Activated T-helper 1 cell treated with anti-CD3 and anti-CD28 coated beads, Interleukin-12 subunit alpha, Interleukin-12 subunit beta, Interleukin-2, Interleukin-4 antibody, amounts not matched to agents 30 ng/mL and 10 ng/mL and 1 ng/mL, durations not matched to agents 14 hours and 24 hours and 36 hours (primary cell): ENCODE results near the gene HABP2. TPM values are rescaled to one million over a fixed set of nuclear protein-coding genes. Genes with fewer than 3 reads are reported as not detected.

Experiments used
- DNase-seq: peaks from one replicate; pipeline ENCODE4 v3.0.0; 2021; ENCODE audit warnings: low spot score
- H3K27ac Mint-ChIP-seq: one replicate; pipeline ENCODE4 v1.8.0; 2021; ENCODE audit warnings: mild to moderate bottlenecking, mixed read lengths
- H3K27me3 Mint-ChIP-seq: one replicate; pipeline ENCODE4 v1.8.0; 2022; ENCODE audit warnings: mild to moderate bottlenecking, moderate library complexity, mixed read lengths; ENCODE audit not compliant: insufficient read depth
- H3K36me3 Mint-ChIP-seq: one replicate; pipeline ENCODE4 v1.8.0; 2021; ENCODE audit warnings: low read depth, mixed read lengths
- H3K4me1 Mint-ChIP-seq: one replicate; pipeline ENCODE4 v1.8.0; 2021; ENCODE audit warnings: low read depth, mixed read lengths
- H3K4me3 Mint-ChIP-seq: one replicate; pipeline ENCODE4 v1.8.0; 2021; ENCODE audit warnings: mild to moderate bottlenecking, moderate library complexity, mixed read lengths
- H3K9me3 Mint-ChIP-seq: one replicate; pipeline ENCODE4 v1.8.0; 2021; ENCODE audit warnings: mixed read lengths
- intact Hi-C: fragments of 100-400 bp; cut with micrococcal nuclease; formaldehyde crosslinking; loops from one replicate; pipeline ENCODE4 v1.15.1; 2024
- total RNA-seq: library from RNA; stranded (reverse); gene quantifications from 2 replicates; pipeline ENCODE4 v1.2.3, GENCODE V29; 2022

The HABP2 gene
- total RNA-seq, 1 donor from 2014 or later, result not detected

DNA sequence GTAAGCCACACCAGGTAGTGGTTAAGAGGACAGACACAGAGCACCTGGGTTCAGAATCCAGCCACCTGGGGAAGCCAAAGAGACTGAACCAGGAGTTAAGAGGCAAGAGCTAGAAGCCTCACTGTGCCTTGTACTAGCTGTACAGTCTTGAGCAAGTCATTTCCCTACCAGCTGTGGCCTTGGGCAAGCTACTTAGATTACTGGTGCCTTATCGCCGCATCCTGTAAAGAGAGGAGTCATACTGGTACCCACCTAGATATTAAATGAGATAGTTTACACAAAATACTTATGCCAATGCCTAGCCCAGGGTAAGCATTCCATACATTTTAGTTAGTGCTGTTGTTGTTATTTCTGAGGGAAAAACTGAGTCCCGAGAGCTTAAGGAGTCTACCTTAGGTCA lies 47.7 kb downstream of the HABP2 start:
- Mint-ChIP-seq H3K4me3 (no peak overlapping the region), H3K27me3 (peaks cover 3% of the 10 kb centered on the region), H3K27ac (no peak overlapping the region), H3K36me3 (no peaks in the 10 kb centered on the region), H3K9me3 (no peaks in the 10 kb centered on the region), H3K4me1 (no peaks in the 10 kb centered on the region)
- intact Hi-C loops, result no loop called here
- DNase-seq, result no peak

DNA sequence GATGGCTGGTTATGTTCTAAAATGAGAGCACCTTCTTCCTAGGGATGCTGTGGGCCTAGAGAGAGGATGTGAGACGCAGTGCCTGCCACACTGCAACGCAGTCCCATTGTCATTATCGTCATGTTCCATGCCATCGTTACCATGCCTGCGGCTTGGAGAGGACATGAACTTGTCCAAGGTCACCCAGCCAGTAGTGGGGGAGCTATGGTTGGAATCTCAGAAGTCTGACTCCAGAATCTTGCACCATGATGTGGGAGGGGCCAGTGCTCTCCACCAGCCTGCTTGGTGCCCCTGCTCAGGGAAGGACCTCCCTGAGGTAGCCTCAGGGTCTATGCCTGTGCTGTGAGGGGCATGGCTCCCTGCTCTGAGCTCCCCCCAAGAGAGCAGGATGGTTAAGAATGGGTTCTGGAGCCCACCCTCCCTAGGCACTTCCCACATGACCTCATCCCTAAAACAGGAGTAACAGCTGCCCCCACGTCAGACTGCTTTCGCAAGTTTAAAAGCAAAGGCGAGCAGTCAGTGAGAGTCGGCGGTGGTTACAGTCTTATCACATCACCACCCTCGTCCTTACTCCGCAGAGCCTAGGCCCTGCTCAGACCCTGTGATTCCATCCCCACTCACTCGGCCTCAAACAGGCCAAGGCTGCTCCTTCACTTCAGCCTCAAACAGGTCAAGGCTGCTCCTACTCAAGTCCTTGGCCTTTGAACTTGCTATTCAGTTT lies 50.4 kb downstream of the HABP2 start:
- H3K4me3 Mint-ChIP-seq, result no peak overlapping the region
- H3K4me1 Mint-ChIP-seq, result no peaks in the 10 kb centered on the region
- no peak overlapping the region for H3K27ac Mint-ChIP-seq
- H3K27me3 Mint-ChIP-seq, result peaks cover 3% of the 10 kb centered on the region
- H3K9me3 Mint-ChIP-seq, result no peaks in the 10 kb centered on the region
- no peak for DNase-seq
- intact Hi-C loops, result no loop called here
- H3K36me3 Mint-ChIP-seq, result no peaks in the 10 kb centered on the region

- Mint-ChIP-seq H3K27ac (no peak overlapping the region), H3K4me3 (no peak overlapping the region), H3K4me1 (no peaks in the 10 kb centered on the region), H3K9me3 (no peaks in the 10 kb centered on the region), H3K27me3 (peaks cover 4% of the 10 kb centered on the region), H3K36me3 (no peaks in the 10 kb centered on the region)
- intact Hi-C loops, result no loop called here
- DNase-seq, result no peak
These were observed 51.7 kb downstream of the HABP2 start for GRCh38 chr10:113604572-113604971.

DNA sequence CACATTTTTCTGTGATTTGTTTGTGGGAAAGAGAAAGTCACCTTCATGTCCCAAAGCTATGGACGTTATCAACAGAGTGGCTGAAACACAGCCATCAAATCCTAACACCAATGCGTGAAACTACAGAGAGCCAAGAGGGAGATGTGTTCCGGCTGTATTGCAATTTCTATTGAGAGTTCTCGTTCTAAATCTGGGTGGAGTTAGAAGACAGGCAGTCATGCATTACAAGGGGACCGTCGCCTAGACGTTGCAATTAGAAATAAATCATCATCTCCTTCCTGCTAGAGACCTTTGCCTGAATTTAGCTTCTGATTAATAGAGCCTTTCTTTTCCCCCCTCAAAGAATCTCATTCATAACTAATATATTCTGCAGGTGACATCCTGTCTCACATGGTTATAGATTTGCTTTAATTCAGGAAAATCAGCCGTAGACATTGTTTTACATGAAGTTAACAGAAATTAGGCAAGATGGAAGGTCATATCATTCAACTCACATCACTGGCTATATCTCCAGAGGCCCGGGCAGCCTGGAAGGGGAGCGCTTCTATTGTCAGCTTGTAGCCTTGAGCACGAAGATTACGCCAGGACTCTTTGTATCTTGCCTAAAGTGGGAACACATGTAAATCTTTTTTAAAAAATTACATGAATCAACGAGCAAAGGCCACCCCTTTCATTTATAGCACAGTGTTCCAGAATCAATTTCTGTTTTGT lies 52.6 kb downstream of the HABP2 start:
- Mint-ChIP-seq H3K27me3 (peaks cover 7% of the 10 kb centered on the region), H3K4me1 (no peaks in the 10 kb centered on the region), H3K4me3 (no peak overlapping the region), H3K27ac (no peak overlapping the region), H3K36me3 (no peaks in the 10 kb centered on the region), H3K9me3 (no peaks in the 10 kb centered on the region)
- DNase-seq, result no peak
- intact Hi-C loops, result no loop called here

DNA sequence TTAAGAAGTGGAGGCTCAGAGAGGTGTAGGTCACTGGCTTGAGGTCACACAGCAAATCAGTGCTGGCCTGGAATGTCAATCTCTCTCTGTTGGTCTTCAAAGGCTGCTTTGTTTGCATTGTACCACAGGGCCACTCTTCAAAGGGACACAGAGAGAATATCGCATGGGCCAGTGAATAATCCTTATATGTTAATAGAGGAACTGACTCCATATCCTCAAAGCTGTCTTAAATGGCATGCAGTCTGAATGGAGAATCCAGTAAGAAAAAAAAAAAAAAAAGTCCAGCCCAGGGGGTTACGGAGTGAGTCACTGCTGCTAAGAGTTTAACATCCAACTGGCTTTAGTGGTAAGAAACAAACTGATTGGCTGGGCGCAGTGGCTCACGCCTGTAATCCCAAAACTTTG lies 56.9 kb downstream of the HABP2 start:
- H3K4me3 Mint-ChIP-seq, result no peak overlapping the region

DNA sequence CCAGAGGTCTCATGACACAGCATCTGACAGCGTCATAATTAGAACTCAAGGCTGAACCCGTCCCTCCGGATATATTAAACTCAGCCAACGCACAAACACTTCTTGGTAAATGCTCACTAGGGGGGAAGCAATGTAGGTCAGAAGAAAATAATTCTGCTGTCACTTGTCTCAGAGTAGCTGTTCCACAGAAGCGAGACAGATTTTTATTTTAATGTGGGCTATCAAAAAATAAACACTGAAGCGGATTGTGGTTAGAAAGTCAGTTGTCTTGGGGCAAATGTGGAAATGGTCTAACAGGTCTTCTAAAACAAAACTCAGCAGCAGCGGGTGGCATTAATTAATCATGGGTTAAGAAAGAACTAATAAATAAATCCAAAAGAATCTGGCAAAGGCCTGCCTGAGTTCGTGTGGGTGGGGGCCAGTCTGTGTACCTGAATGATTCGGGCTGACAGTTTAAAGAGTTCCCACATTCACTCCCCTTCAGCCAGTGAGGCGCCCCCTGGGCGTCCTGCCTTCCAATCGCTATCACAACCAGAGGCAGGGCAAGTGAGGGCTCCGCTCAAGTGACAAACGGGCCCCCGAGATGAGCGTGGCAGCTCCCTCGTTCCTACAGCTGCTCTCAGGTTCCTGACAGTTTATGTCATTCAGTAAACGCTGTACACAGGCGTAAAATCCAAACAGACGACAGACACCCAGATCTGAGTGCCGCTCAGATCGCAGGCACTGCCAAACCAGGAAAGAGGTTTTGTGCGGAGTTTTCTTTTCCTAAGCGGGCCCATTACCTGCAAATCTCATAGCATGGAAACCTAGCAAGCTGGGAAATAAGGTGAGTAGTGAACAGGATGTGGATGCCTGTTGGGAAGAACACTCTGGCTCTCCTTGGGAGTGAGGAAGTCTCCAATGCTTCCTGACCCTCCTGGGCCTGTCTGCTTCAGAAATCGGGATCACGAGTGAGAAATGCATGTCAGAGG lies 58.1 kb downstream of the HABP2 start:
- intact Hi-C loops, result no loop called here
- H3K36me3 Mint-ChIP-seq, result no peaks in the 10 kb centered on the region
- H3K27me3 Mint-ChIP-seq, result peaks cover 10% of the 10 kb centered on the region
- H3K27ac Mint-ChIP-seq, result no peak overlapping the region
- no peak overlapping the region for H3K4me3 Mint-ChIP-seq
- no peaks in the 10 kb centered on the region for H3K9me3 Mint-ChIP-seq
- no peak for DNase-seq
- H3K4me1 Mint-ChIP-seq, result no peaks in the 10 kb centered on the region

More for the DNA sequence above, 56.9 kb downstream of the HABP2 start:
- DNase-seq, result no peak
- H3K9me3 Mint-ChIP-seq, result no peaks in the 10 kb centered on the region
- no peaks in the 10 kb centered on the region for H3K36me3 Mint-ChIP-seq
- H3K27me3 Mint-ChIP-seq, result peaks cover 10% of the 10 kb centered on the region
- H3K27ac Mint-ChIP-seq, result no peak overlapping the region
- intact Hi-C loops, result no loop called here
- H3K4me1 Mint-ChIP-seq, result no peaks in the 10 kb centered on the region

DNA sequence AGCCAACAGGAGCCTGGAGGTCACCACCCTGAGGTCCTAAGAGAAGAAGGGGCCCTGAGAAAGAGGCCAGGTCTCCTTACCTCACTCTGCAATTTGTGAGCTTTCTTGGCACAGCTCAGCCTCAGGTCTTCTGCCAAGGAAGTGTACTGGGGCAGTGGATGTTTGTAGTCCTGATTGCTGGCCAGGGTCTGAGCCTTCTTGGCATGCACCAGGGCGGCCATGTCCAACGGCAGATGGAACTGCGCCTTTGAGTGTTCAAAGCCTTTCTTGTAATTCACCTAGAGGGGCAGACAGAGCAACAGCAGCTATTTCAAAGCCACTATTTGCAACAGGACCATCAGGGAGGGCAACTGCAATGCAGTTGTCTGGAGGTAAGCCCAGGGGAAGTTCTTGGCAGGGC lies 59.3 kb downstream of the HABP2 start:
- intact Hi-C loops, result no loop called here
- no peaks in the 10 kb centered on the region for H3K4me1 Mint-ChIP-seq
- H3K9me3 Mint-ChIP-seq, result no peaks in the 10 kb centered on the region
- peaks cover 19% of the 10 kb centered on the region for H3K27me3 Mint-ChIP-seq
- no peaks in the 10 kb centered on the region for H3K36me3 Mint-ChIP-seq
- no peak overlapping the region for H3K27ac Mint-ChIP-seq
- H3K4me3 Mint-ChIP-seq, result no peak overlapping the region
- no peak for DNase-seq

GRCh38 chr10:113613427-113613826 lies 60.6 kb downstream of the HABP2 start:
- Mint-ChIP-seq H3K4me3 (no peak overlapping the region), H3K27ac (no peak overlapping the region), H3K4me1 (no peaks in the 10 kb centered on the region), H3K9me3 (no peaks in the 10 kb centered on the region), H3K27me3 (peaks cover 26% of the 10 kb centered on the region), H3K36me3 (no peaks in the 10 kb centered on the region)
- intact Hi-C loops, result no loop called here
- no peak for DNase-seq

DNA sequence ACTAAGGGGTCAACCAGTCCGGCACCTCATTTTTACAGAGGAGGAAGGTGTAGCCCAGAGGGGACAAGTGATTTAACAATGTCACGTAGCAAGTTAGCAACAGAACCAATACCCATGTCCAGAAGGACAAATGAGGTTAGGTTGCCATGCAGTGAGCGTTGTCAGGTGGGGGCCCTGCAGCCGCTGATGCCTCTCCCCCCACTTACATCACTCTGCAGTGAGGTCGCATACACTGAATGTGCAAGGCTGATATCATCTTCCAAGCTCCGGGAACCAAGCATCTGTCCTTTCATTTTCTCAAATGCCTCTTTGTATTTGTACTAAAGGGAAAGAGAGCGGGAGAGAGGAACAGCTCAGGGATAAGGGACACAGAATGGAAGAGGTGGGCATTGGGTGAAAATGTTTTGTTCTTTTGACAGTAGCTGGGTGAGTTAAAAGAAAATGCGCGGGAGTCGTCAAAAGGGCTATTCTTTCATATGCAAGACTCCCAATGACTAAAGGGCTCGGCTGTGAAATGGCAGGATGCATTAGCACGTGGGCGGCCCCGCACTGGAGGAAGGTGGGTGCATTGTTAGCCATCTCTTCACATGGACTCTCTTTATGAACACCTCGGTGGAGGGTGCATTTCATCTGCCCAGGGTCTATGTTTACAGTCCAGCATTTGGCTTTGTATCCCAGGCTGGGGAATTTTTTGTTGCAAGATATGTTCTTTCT lies 61.3 kb downstream of the HABP2 start:
- intact Hi-C loops, result no loop called here
- Mint-ChIP-seq H3K27ac (no peak overlapping the region), H3K9me3 (no peaks in the 10 kb centered on the region), H3K4me1 (no peaks in the 10 kb centered on the region), H3K36me3 (no peaks in the 10 kb centered on the region), H3K27me3 (peaks cover 26% of the 10 kb centered on the region), H3K4me3 (no peak overlapping the region)
- no peak for DNase-seq

- Mint-ChIP-seq H3K36me3 (no peaks in the 10 kb centered on the region), H3K9me3 (no peaks in the 10 kb centered on the region), H3K4me1 (no peaks in the 10 kb centered on the region), H3K27ac (no peak overlapping the region), H3K27me3 (peaks cover 22% of the 10 kb centered on the region), H3K4me3 (no peak overlapping the region)
- intact Hi-C loops, result no loop called here
- DNase-seq, result no peak
These were observed 63.6 kb downstream of the HABP2 start for GRCh38 chr10:113616244-113617074.

DNA sequence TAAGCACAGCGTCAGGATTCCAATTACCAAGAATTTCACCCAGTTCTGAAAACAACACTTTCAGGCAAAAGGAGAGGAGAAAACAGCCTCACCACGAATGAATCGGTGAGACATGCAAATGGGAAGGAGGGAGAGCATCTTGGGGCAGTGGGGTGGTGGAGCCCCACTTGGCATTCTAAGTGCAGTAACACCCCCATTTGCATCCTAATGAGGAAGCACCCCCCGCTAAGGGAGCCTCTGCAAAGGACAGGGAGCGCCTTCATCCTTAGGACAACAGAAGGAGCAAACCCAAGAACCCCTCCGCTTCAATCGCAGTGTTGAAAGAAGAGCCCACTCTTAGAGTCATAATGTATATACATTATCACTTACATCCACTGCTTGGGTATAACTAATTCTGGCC lies 64.2 kb downstream of the HABP2 start:
- DNase-seq, result no peak
- H3K4me3 Mint-ChIP-seq, result no peak overlapping the region
- H3K36me3 Mint-ChIP-seq, result no peaks in the 10 kb centered on the region
- H3K27ac Mint-ChIP-seq, result no peak overlapping the region
- H3K9me3 Mint-ChIP-seq, result no peaks in the 10 kb centered on the region
- no peaks in the 10 kb centered on the region for H3K4me1 Mint-ChIP-seq
- intact Hi-C loops, result no loop called here
- peaks cover 22% of the 10 kb centered on the region for H3K27me3 Mint-ChIP-seq

DNA sequence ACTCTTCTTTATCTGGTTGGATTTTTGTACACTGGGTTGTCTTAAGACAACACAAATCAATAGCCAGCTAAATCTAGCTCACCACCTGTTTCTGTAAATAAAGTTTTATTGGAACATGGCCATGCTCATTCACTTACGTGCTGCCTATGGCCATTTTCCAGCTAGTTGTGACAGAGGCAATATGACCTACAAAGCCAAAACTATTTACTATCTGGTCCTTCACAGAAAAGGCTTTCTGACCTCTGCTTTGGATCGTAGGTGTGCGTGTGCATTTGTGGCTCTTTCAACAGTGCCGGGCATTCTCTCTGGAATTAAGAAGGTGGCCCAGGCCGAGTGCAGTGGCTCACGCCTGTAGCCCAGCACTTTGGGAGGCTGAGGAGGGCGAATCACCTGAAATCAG lies 65.5 kb downstream of the HABP2 start:
- DNase-seq, result no peak
- Mint-ChIP-seq H3K36me3 (no peaks in the 10 kb centered on the region), H3K4me1 (no peaks in the 10 kb centered on the region), H3K27ac (no peak overlapping the region), H3K4me3 (no peak overlapping the region), H3K27me3 (peaks cover 22% of the 10 kb centered on the region), H3K9me3 (no peaks in the 10 kb centered on the region)
- intact Hi-C loops, result no loop called here
